K562 (cell line): Measurements from ENCODE around the gene CLSTN2. TPM values are rescaled to one million over a fixed set of nuclear protein-coding genes. Genes with fewer than 3 reads are reported as not detected.

ENCODE experiments used
- ARID3B ChIP-seq: fragments of 250-450 bp; sonication (Bioruptor Pico); IDR thresholded peaks from 2 replicates; pipeline ENCODE4 v1.4.0; 2020; ENCODE audit warnings: borderline replicate concordance
- ATF4 ChIP-seq: fragments of 450-650 bp; formaldehyde crosslinking; IDR thresholded peaks from 2 replicates; pipeline ENCODE4 v1.4.0; 2022; ENCODE audit warnings: mild to moderate bottlenecking, moderate library complexity
- E2F1 ChIP-seq: sonication (generic); formaldehyde crosslinking; IDR thresholded peaks from 2 replicates; pipeline ENCODE4 v1.8.1; 2023; ENCODE audit warnings: mild to moderate bottlenecking, missing genetic modification reagents, moderate library complexity
- FOXA1 ChIP-seq: fragments of 450-650 bp; IDR thresholded peaks from 2 replicates; pipeline ENCODE4 v1.6.1; 2016; ENCODE audit warnings: mild to moderate bottlenecking, borderline replicate concordance
- FOXK2 ChIP-seq, 2 experiments: fragments of 450-650 bp; IDR thresholded peaks in 1 of 2; conservative IDR thresholded peaks in 1 of 2; 2 replicates each; pipeline ENCODE4 v1.6.1; 2016; ENCODE audit warnings: low read depth in 2 of 2, mild to moderate bottlenecking in 1 of 2
- HDGF ChIP-seq: fragments of 450-650 bp; IDR thresholded peaks from 2 replicates; pipeline ENCODE4 v1.6.1; 2016
- HOMEZ ChIP-seq: fragments of 250-450 bp; sonication (Bioruptor Pico); IDR thresholded peaks from 2 replicates; pipeline ENCODE4 v1.4.0; 2020; ENCODE audit warnings: mild to moderate bottlenecking, moderate library complexity
- IRF1 ChIP-seq: sonication (generic); formaldehyde crosslinking; IDR thresholded peaks from 2 replicates; pipeline ENCODE4 v1.8.0; 2022; ENCODE audit warnings: missing genetic modification reagents, mild to moderate bottlenecking, borderline replicate concordance
- KLF16 ChIP-seq: IDR thresholded peaks from 2 replicates; pipeline ENCODE4 v1.6.1; 2016; ENCODE audit warnings: antibody characterized with exemption
- MEIS2 ChIP-seq: fragments of 450-650 bp; IDR thresholded peaks from 2 replicates; pipeline ENCODE4 v1.6.1; 2014; ENCODE audit warnings: mild to moderate bottlenecking; ENCODE audit not compliant: partially characterized antibody
- MTA3 ChIP-seq: fragments of 450-650 bp; formaldehyde crosslinking; IDR thresholded peaks from 2 replicates; pipeline ENCODE4 v1.6.1; 2017; ENCODE audit warnings: mild to moderate bottlenecking, borderline replicate concordance
- NFE2L1 ChIP-seq: fragments of 450-650 bp; IDR thresholded peaks from 2 replicates; pipeline ENCODE4 v1.6.1; 2016; ENCODE audit warnings: missing genetic modification characterization, low read depth, mild to moderate bottlenecking, missing compliant biosample characterization, moderate library complexity, borderline replicate concordance
- NFYB ChIP-seq: IDR thresholded peaks from 2 replicates; pipeline ENCODE4 v1.6.1; 2011; ENCODE audit warnings: mild to moderate bottlenecking, moderate library complexity; ENCODE audit not compliant: insufficient read length; ENCODE audit errors: extremely low read depth
- PHF21A ChIP-seq: fragments of 450-650 bp; IDR thresholded peaks from 2 replicates; pipeline ENCODE4 v1.6.1; 2017; ENCODE audit warnings: low read depth, borderline replicate concordance
- POLR2H ChIP-seq: IDR thresholded peaks from 2 replicates; pipeline ENCODE4 v1.6.1; 2016; ENCODE audit warnings: missing genetic modification characterization, low read depth, mild to moderate bottlenecking, control low read depth, missing compliant biosample characterization, moderate library complexity
- RNF2 ChIP-seq: sonication (generic); IDR thresholded peaks from 2 replicates; pipeline ENCODE4 v1.6.1; 2016
- STAG1 ChIP-seq: sonication (generic); formaldehyde crosslinking; IDR thresholded peaks from 2 replicates; pipeline ENCODE4 v1.5.0; 2020; ENCODE audit warnings: missing genetic modification reagents, borderline replicate concordance
- THRA ChIP-seq: fragments of 450-650 bp; IDR thresholded peaks from 2 replicates; pipeline ENCODE4 v1.6.1; 2017; ENCODE audit warnings: mild to moderate bottlenecking, moderate library complexity
- ZNF12 ChIP-seq: sonication (generic); formaldehyde crosslinking; IDR thresholded peaks from 2 replicates; pipeline ENCODE4 v1.4.0; 2020; ENCODE audit warnings: mild to moderate bottlenecking, missing genetic modification reagents
- ZNF124 ChIP-seq: sonication (generic); formaldehyde crosslinking; IDR thresholded peaks from 2 replicates; pipeline ENCODE4 v1.8.1; 2022; ENCODE audit warnings: missing genetic modification reagents
- ZNF197 ChIP-seq: fragments of 200-800 bp; sonication (Bioruptor generic); IDR thresholded peaks from 2 replicates; pipeline ENCODE4 v1.6.1; 2016; ENCODE audit warnings: low read depth, missing genetic modification characterization, missing compliant biosample characterization
- ZNF24 ChIP-seq: fragments of 450-650 bp; IDR thresholded peaks from 2 replicates; pipeline ENCODE4 v1.6.1; 2016
- ZNF583 ChIP-seq: fragments of 250-450 bp; sonication (Bioruptor Pico); IDR thresholded peaks from 2 replicates; pipeline ENCODE4 v1.4.0; 2020
- polyA plus RNA-seq, 8 experiments: library from polyadenylated mRNA; depleted of rRNA in 4 of 8; stranded (reverse) in 5 of 8; unstranded in 3 of 8; fragments of >200 nt; fragmentation: Nextera tagmentation in 2 of 8; fragmentation: Illumina TruSeq in 1 of 8; extraction: Ambion mirVana in 2 of 8; extraction: Trizol in 1 of 8; gene quantifications; 2 replicates each; pipeline versions ENCODE4 v1.2.1 to v1.2.3, GENCODE V29; 2011 to 2014; ENCODE audit warnings: inconsistent platforms in 1 of 8, missing spikeins in 1 of 8
- total RNA-seq, 7 experiments: library from RNA; depleted of rRNA in 6 of 7; stranded (reverse); fragments of >200 nt in 6 of 7; fragmentation: Illumina TruSeq in 2 of 7; extraction: Trizol in 2 of 7; gene quantifications; 2 replicates each; pipeline versions ENCODE4 v1.2.1 to v1.2.3, GENCODE V29; 2011 to 2021; ENCODE audit warnings: low replicate concordance in 1 of 7

Gene CLSTN2
- total and polyA plus RNA-seq, 9 of the 15 experiments (the other 6 are each of a cell fraction or from before 2014, with no cell fraction given) = 0.02 to 0.04 (median 0.04) TPM; not detected in 6

- TF ChIP-seq ARID3B (no peak), PHF21A (no peak), NFYB (no peak), FOXA1 (no peak), MTA3 (no peak), ZNF583 (CRISPR knock-in tag) (no peak), ATF4 (CRISPR knock-in tag) (peak; percentile 84), E2F1 (no peak), ZNF124 (no peak), STAG1 (CRISPR knock-in tag) (no peak), HOMEZ (CRISPR knock-in tag) (no peak), ZNF24 (no peak), RNF2 (no peak), MEIS2 (peak; percentile 52), HDGF (no peak), THRA (no peak), POLR2H (tag) (peak; percentile 28; the same call in 1 of the 2 replicates), FOXK2 (conservative IDR thresholded peaks at IDR 0.05 in 1 of 2, IDR thresholded peaks at IDR 0.05 in 1 of 2; ENCODE audit: low read depth in 2 of 2) (no peak), ZNF12 (CRISPR knock-in tag) (no peak), ZNF197 (CRISPR knock-in tag) (no peak; the same call in 1 of the 2 replicates), KLF16 (no peak), IRF1 (CRISPR knock-in tag) (no peak), NFE2L1 (tag) (no peak)
These were observed 228.3 kb downstream of the CLSTN2 start (continued) for GRCh38 chr3:140163159-140163763.
